NAMALWA (cell line): ENCODE measurements around the gene FCGBP.
"Not testable (repeated sequence)": the region's sequence is repeated elsewhere in the genome, so short reads cannot be mapped to it uniquely, and the experiment has no call there.

ENCODE experiments used
- DNase-seq: peaks from one replicate; pipeline ENCODE4 v3.0.0-alpha.2; 2015; ENCODE audit warnings: low spot score

Gene FCGBP

GRCh38 chr19:39917561-39918182, 16.8 kb downstream of the FCGBP start:
- DNase-seq = no peak

- no peak for DNase-seq
Observed at GRCh38 chr19:39916851-39917396, 17.5 kb downstream of the FCGBP start.

GRCh38 chr19:39916236-39916635, 18.2 kb downstream of the FCGBP start:
- no peak for DNase-seq

- DNase-seq = no peak
Observed at GRCh38 chr19:39915848-39916215, 18.6 kb downstream of the FCGBP start.

GRCh38 chr19:39915101-39915847, 19.2 kb downstream of the FCGBP start:
- no peak for DNase-seq

GRCh38 chr19:39913682-39914333, 20.6 kb downstream of the FCGBP start:
- no peak for DNase-seq

- no peak for DNase-seq
Observed at GRCh38 chr19:39908803-39909202, 25.6 kb downstream of the FCGBP start.

- no peak for DNase-seq
Observed at GRCh38 chr19:39906820-39907611, 27.4 kb downstream of the FCGBP start.

- DNase-seq = no peak
Observed at GRCh38 chr19:39906283-39906682, 28.2 kb downstream of the FCGBP start.

- DNase-seq = not testable (repeated sequence)
Observed at GRCh38 chr19:39903486-39904091, 30.8 kb downstream of the FCGBP start.

GRCh38 chr19:39902326-39902725, 32.1 kb downstream of the FCGBP start:
- DNase-seq = not testable (repeated sequence)

- not testable (repeated sequence) for DNase-seq
Observed at GRCh38 chr19:39901681-39902080, 32.8 kb downstream of the FCGBP start.

GRCh38 chr19:39898858-39899257, 35.6 kb downstream of the FCGBP start:
- DNase-seq = not testable (repeated sequence)

GRCh38 chr19:39897511-39898245, 36.8 kb downstream of the FCGBP start:
- DNase-seq = peak; percentile 74

GRCh38 chr19:39895096-39895495, 39.3 kb downstream of the FCGBP start:
- DNase-seq = not testable (repeated sequence)

GRCh38 chr19:39894236-39894606, 40.2 kb downstream of the FCGBP start:
- DNase-seq = not testable (repeated sequence)

GRCh38 chr19:39893366-39894235, 40.8 kb downstream of the FCGBP start:
- not testable (repeated sequence) for DNase-seq

GRCh38 chr19:39892506-39892902, 41.9 kb downstream of the FCGBP start:
- DNase-seq = not testable (repeated sequence)

GRCh38 chr19:39891660-39892505, 42.6 kb downstream of the FCGBP start:
- not testable (repeated sequence) for DNase-seq
